GM10248 (cell line): ENCODE data around the gene ACKR3.

Experiments used
- CTCF ChIA-PET: fragments of 300-600 bp; sonication (Branson Sonifier 250); formaldehyde crosslinking; extraction: SDS; loops from one replicate; lab custom pipeline; 2021; ENCODE audit warnings: antibody characterized with exemption; lab: Yijun Ruan, JAX
- POLR2A ChIA-PET: fragments of 350-650 bp; sonication (Branson Sonifier 250); formaldehyde crosslinking; extraction: SDS; loops from one replicate; lab custom pipeline; 2020; ENCODE audit warnings: antibody characterized with exemption; lab: Yijun Ruan, JAX
- DNase-seq: peaks from one replicate; pipeline ENCODE4 v3.0.0; 2012; ENCODE audit errors: extremely low spot score
- CTCF ChIP-seq: IDR thresholded peaks from 2 replicates; pipeline ENCODE4 v1.5.1; 2012; ENCODE audit warnings: mild to moderate bottlenecking, low read depth; ENCODE audit errors: extremely low read depth, missing control alignments, control extremely low read depth

The ACKR3 gene

GRCh38 chr2:236554629-236555282, 14.9 kb upstream of the ACKR3 start:
- CTCF ChIA-PET: interaction anchor here (0.8 to 2.7 kb wide), 6 partner anchors 11 to 507 kb away, joined by 3 to 23 read pairs (median 6); partner anchors contain the start of gene ACKR3
- POLR2A ChIA-PET: no interaction called here
- TF ChIP-seq CTCF: no peak

GRCh38 chr2:236555481-236555880, 14.1 kb upstream of the ACKR3 start:
- ChIA-PET CTCF (interaction anchor here (1.0 to 5.2 kb wide), 3 partner anchors 11 to 507 kb away, joined by 4 to 41 read pairs (median 7); partner anchors contain the start of gene ACKR3), POLR2A (no interaction called here)
- no peak for TF ChIP-seq CTCF
- no peak for DNase-seq

More at GRCh38 chr2:236554629-236555282, 14.9 kb upstream of the ACKR3 start:
- DNase-seq: no peak

- ChIA-PET POLR2A (interaction anchor here (1.9 kb wide), 1 partner anchor 12 kb away, joined by 7 read pairs; the partner anchor contains the start of gene ACKR3), CTCF (interaction anchor here (3.4 to 5.2 kb wide), 2 partner anchors 11 to 44 kb away, joined by 16 to 41 read pairs; partner anchors contain the start of gene ACKR3)
- no peak for TF ChIP-seq CTCF
- no peak for DNase-seq
Observed at GRCh38 chr2:236557306-236558030, 12.2 kb upstream of the ACKR3 start.

GRCh38 chr2:236558036-236558435, 11.6 kb upstream of the ACKR3 start:
- CTCF ChIA-PET: interaction anchor here (0.8 to 5.2 kb wide), 4 partner anchors 9 to 45 kb away, joined by 3 to 41 read pairs (median 10); partner anchors contain the start of gene ACKR3
- POLR2A ChIA-PET: interaction anchor here (1.9 kb wide), 1 partner anchor 11 kb away, joined by 7 read pairs; the partner anchor contains the start of gene ACKR3
- TF ChIP-seq CTCF: no peak

GRCh38 chr2:236558993-236559978, 10.3 kb upstream of the ACKR3 start:
- no peak for TF ChIP-seq CTCF
- POLR2A ChIA-PET: interaction anchor here (0.6 to 1.9 kb wide), 2 partner anchors 10 to 1191 kb away, joined by 7 read pairs; partner anchors contain the start of gene ACKR3
- DNase-seq: no peak
- CTCF ChIA-PET: interaction anchor here (0.8 to 5.2 kb wide), 5 partner anchors 9 to 46 kb away, joined by 3 to 41 read pairs (median 3); partner anchors contain the start of gene ACKR3

More at GRCh38 chr2:236558036-236558435, 11.6 kb upstream of the ACKR3 start:
- no peak for DNase-seq
